ENCODE data around the gene DNAH2. TPM values are rescaled to one million over a fixed set of nuclear protein-coding genes. Genes with fewer than 3 reads are reported as not detected.

DNAH2 gene
- total and polyA plus RNA-seq, 9 of the 15 experiments (the other 6 are each of a cell fraction or from before 2014, with no cell fraction given) = 0.03 TPM; not detected in 8

GRCh38 chr17:7857713-7858521, 140.4 kb downstream of the DNAH2 start, which contains the start of gene CYB5D1 (continued):
- TF ChIP-seq, protein P1, sequence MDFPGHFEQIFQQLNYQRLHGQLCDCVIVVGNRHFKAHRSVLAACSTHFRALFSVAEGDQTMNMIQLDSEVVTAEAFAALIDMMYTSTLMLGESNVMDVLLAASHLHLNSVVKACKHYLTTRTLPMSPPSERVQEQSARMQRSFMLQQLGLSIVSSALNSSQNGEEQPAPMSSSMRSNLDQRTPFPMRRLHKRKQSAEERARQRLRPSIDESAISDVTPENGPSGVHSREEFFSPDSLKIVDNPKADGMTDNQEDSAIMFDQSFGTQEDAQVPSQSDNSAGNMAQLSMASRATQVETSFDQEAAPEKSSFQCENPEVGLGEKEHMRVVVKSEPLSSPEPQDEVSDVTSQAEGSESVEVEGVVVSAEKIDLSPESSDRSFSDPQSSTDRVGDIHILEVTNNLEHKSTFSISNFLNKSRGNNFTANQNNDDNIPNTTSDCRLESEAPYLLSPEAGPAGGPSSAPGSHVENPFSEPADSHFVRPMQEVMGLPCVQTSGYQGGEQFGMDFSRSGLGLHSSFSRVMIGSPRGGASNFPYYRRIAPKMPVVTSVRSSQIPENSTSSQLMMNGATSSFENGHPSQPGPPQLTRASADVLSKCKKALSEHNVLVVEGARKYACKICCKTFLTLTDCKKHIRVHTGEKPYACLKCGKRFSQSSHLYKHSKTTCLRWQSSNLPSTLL (IDR thresholded peaks at IDR 0.05) = no peak
- TF ChIP-seq NFATC3 (IDR thresholded peaks at IDR 0.05) (no peak), ILF3 (IDR thresholded peaks at IDR 0.05; ENCODE audit: borderline replicate concordance) (no peak), ELF2 (CRISPR knock-in tag; IDR thresholded peaks at IDR 0.05) (no peak), ZNF316 (IDR thresholded peaks at IDR 0.05) (no peak), RREB1 (CRISPR knock-in tag; IDR thresholded peaks at IDR 0.05) (no peak), ARNT (IDR thresholded peaks at IDR 0.05) (no peak), KLF6 (CRISPR knock-in tag; IDR thresholded peaks at IDR 0.05; ENCODE audit: borderline replicate concordance) (no peak), EZH2 (IDR thresholded peaks at IDR 0.05; ENCODE audit: borderline replicate concordance, low read depth, low read length) (no peak), WHSC1 (IDR thresholded peaks at IDR 0.05; ENCODE audit: low read length) (no peak), ZNF75A (CRISPR knock-in tag; IDR thresholded peaks at IDR 0.05) (no peak), RUNX1 (IDR thresholded peaks at IDR 0.05; ENCODE audit: low read depth) (no peak)
- TF ChIP-seq, protein P2, sequence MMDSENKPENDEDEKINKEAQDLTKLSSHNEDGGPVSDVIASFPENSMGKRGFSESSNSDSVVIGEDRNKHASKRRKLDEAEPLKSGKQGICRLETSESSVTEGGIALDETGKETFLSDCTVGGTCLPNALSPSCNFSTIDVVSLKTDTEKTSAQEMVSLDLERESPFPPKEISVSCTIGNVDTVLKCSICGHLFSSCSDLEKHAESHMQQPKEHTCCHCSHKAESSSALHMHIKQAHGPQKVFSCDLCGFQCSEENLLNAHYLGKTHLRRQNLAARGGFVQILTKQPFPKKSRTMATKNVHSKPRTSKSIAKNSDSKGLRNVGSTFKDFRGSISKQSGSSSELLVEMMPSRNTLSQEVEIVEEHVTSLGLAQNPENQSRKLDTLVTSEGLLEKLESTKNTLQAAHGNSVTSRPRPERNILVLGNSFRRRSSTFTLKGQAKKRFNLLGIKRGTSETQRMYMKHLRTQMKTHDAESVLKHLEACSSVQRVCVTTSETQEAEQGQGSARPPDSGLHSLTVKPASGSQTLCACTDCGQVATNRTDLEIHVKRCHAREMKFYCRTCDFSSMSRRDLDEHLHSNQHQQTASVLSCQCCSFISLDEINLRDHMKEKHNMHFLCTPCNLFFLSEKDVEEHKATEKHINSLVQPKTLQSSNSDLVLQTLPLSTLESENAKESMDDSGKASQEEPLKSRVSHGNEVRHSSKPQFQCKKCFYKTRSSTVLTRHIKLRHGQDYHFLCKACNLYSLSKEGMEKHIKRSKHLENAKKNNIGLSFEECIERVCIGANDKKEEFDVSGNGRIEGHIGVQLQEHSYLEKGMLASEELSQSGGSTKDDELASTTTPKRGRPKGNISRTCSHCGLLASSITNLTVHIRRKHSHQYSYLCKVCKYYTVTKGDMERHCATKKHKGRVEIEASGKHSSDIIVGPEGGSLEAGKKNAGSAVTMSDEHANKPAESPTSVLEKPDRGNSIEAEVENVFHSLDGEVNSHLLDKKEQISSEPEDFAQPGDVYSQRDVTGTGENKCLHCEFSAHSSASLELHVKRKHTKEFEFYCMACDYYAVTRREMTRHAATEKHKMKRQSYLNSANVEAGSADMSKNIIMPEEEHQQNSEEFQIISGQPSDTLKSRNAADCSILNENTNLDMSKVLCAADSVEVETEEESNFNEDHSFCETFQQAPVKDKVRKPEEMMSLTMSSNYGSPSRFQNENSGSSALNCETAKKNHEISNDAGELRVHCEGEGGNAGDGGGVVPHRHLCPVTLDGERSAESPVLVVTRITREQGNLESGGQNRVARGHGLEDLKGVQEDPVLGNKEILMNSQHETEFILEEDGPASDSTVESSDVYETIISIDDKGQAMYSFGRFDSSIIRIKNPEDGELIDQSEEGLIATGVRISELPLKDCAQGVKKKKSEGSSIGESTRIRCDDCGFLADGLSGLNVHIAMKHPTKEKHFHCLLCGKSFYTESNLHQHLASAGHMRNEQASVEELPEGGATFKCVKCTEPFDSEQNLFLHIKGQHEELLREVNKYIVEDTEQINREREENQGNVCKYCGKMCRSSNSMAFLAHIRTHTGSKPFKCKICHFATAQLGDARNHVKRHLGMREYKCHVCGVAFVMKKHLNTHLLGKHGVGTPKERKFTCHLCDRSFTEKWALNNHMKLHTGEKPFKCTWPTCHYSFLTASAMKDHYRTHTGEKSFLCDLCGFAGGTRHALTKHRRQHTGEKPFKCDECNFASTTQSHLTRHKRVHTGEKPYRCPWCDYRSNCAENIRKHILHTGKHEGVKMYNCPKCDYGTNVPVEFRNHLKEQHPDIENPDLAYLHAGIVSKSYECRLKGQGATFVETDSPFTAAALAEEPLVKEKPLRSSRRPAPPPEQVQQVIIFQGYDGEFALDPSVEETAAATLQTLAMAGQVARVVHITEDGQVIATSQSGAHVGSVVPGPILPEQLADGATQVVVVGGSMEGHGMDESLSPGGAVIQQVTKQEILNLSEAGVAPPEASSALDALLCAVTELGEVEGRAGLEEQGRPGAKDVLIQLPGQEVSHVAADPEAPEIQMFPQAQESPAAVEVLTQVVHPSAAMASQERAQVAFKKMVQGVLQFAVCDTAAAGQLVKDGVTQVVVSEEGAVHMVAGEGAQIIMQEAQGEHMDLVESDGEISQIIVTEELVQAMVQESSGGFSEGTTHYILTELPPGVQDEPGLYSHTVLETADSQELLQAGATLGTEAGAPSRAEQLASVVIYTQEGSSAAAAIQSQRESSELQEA (IDR thresholded peaks at IDR 0.05; ENCODE audit: low read depth) = peak; percentile 96

Data from K562 (cell line).